ENCODE measurements around the gene RIN2.

DNA sequence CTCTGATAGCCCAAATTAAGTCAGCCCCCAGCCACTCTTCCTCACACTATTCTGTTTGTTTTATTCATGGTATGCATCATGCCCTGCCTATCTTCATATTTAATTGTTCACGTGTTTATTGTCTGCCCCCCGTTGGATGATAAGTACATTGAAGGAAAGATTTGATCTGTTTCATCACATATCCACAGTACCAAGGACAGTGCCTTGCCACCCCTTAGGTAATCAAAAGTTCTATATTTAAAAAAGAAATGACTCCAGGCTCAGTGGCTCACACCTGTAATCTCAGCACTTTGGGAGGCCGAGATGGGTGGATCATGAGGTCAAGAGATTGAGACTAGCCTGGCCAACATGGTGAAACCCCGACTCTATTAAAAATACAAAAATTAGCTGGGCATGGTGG is 10.2 kb upstream of the RIN2 start:
- TF ChIP-seq, protein P1, sequence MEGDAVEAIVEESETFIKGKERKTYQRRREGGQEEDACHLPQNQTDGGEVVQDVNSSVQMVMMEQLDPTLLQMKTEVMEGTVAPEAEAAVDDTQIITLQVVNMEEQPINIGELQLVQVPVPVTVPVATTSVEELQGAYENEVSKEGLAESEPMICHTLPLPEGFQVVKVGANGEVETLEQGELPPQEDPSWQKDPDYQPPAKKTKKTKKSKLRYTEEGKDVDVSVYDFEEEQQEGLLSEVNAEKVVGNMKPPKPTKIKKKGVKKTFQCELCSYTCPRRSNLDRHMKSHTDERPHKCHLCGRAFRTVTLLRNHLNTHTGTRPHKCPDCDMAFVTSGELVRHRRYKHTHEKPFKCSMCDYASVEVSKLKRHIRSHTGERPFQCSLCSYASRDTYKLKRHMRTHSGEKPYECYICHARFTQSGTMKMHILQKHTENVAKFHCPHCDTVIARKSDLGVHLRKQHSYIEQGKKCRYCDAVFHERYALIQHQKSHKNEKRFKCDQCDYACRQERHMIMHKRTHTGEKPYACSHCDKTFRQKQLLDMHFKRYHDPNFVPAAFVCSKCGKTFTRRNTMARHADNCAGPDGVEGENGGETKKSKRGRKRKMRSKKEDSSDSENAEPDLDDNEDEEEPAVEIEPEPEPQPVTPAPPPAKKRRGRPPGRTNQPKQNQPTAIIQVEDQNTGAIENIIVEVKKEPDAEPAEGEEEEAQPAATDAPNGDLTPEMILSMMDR (conservative IDR thresholded peaks at IDR 0.05; ENCODE audit: low read depth in 2 of 2): no peak
- TF ChIP-seq EZH2 (IDR thresholded peaks at IDR 0.05; ENCODE audit: low read depth, unreplicated experiment): no peak
- TF ChIP-seq ZNF331 (CRISPR knock-in tag; IDR thresholded peaks at IDR 0.05; ENCODE audit: low read depth): no peak
- TF ChIP-seq, protein P2, sequence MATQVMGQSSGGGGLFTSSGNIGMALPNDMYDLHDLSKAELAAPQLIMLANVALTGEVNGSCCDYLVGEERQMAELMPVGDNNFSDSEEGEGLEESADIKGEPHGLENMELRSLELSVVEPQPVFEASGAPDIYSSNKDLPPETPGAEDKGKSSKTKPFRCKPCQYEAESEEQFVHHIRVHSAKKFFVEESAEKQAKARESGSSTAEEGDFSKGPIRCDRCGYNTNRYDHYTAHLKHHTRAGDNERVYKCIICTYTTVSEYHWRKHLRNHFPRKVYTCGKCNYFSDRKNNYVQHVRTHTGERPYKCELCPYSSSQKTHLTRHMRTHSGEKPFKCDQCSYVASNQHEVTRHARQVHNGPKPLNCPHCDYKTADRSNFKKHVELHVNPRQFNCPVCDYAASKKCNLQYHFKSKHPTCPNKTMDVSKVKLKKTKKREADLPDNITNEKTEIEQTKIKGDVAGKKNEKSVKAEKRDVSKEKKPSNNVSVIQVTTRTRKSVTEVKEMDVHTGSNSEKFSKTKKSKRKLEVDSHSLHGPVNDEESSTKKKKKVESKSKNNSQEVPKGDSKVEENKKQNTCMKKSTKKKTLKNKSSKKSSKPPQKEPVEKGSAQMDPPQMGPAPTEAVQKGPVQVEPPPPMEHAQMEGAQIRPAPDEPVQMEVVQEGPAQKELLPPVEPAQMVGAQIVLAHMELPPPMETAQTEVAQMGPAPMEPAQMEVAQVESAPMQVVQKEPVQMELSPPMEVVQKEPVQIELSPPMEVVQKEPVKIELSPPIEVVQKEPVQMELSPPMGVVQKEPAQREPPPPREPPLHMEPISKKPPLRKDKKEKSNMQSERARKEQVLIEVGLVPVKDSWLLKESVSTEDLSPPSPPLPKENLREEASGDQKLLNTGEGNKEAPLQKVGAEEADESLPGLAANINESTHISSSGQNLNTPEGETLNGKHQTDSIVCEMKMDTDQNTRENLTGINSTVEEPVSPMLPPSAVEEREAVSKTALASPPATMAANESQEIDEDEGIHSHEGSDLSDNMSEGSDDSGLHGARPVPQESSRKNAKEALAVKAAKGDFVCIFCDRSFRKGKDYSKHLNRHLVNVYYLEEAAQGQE (IDR thresholded peaks at IDR 0.05; ENCODE audit: unreplicated experiment): no peak
- no peak for TF ChIP-seq EZH2phosphoT487 (IDR thresholded peaks at IDR 0.05; ENCODE audit: unreplicated experiment)
- no peak for TF ChIP-seq STAT1 (IDR thresholded peaks at IDR 0.05; ENCODE audit: unreplicated experiment)
- TF ChIP-seq POLR2AphosphoS5 (IDR thresholded peaks at IDR 0.05; ENCODE audit: low read depth): no peak
- TF ChIP-seq CREB1 (CRISPR knock-in tag; IDR thresholded peaks at IDR 0.05; ENCODE audit: low read depth): no peak
- TF ChIP-seq, protein P3, sequence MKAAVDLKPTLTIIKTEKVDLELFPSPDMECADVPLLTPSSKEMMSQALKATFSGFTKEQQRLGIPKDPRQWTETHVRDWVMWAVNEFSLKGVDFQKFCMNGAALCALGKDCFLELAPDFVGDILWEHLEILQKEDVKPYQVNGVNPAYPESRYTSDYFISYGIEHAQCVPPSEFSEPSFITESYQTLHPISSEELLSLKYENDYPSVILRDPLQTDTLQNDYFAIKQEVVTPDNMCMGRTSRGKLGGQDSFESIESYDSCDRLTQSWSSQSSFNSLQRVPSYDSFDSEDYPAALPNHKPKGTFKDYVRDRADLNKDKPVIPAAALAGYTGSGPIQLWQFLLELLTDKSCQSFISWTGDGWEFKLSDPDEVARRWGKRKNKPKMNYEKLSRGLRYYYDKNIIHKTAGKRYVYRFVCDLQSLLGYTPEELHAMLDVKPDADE (IDR thresholded peaks at IDR 0.05): no peak
- no peak for TF ChIP-seq NANOG (IDR thresholded peaks at IDR 0.05; ENCODE audit: borderline replicate concordance)
- TF ChIP-seq JUNB (IDR thresholded peaks at IDR 0.05; ENCODE audit: unreplicated experiment): no peak

All from GM23338 (cell line).